Esophagus squamous epithelium (tissue), 4 donors: Measurements from ENCODE around the gene FOXO6.

Experiments
- POLR2A ChIP-seq, 4 donors: fragments of 450-650 bp; IDR thresholded peaks; one replicate each; pipeline ENCODE4 v1.6.1; 2017; ENCODE audit warnings: antibody characterized with exemption in 4 of 4, mild to moderate bottlenecking in 4 of 4, moderate library complexity in 3 of 4
- TF ChIP-seq, protein P1 (sequence below), 6 experiments: fragments of 450-650 bp in 4 of 6; fragments of 200-600 bp in 2 of 6; sonication (generic) in 2 of 6; IDR thresholded peaks; one replicate each; pipeline ENCODE4 v1.5.1; 2016 to 2019; ENCODE audit warnings: antibody characterized with exemption in 6 of 6, mild to moderate bottlenecking in 4 of 6, moderate library complexity in 4 of 6

DNA sequence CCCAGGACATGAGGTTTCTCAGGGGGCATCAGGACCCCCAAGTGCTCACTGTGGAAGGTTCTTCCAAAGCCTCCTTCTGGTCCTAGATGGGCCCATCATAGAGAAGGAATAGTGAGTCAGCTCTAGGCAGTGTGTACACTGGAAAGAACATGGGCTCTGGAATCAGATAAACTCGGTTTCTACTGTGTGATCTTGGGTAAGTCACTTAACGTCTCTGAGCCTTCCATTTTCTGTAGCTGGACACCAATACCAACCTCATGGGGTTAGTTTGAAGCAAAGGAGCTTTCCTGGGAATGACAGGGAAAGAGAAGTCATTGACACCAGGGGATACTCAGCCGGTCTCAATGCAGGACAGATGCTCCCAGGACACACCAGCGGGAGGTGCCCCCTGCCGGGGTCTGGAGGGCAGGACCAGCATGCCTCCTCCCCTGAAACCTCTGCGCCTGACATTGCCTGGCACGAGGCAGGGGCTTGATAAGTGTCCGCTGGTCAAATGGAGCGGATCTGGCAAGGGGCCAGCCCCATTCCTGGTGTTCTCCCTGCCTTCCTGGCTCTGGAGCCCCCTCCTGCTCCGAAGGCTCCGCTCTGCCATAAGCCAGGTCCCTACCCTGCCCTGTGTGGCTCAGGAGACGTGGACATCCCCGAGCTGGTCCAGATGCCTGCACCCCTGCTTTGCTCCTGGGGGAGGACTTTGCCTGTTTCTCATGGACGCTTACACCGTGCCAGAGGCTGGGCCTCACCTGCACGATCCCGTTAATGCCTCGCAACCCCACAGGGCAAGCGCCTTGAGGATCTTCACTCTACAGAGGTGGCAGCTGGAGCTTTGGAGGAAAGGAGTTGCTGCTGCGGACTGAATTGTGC is 70.5 kb downstream of the FOXO6 start:
- TF ChIP-seq, protein P1, sequence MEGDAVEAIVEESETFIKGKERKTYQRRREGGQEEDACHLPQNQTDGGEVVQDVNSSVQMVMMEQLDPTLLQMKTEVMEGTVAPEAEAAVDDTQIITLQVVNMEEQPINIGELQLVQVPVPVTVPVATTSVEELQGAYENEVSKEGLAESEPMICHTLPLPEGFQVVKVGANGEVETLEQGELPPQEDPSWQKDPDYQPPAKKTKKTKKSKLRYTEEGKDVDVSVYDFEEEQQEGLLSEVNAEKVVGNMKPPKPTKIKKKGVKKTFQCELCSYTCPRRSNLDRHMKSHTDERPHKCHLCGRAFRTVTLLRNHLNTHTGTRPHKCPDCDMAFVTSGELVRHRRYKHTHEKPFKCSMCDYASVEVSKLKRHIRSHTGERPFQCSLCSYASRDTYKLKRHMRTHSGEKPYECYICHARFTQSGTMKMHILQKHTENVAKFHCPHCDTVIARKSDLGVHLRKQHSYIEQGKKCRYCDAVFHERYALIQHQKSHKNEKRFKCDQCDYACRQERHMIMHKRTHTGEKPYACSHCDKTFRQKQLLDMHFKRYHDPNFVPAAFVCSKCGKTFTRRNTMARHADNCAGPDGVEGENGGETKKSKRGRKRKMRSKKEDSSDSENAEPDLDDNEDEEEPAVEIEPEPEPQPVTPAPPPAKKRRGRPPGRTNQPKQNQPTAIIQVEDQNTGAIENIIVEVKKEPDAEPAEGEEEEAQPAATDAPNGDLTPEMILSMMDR (IDR thresholded peaks at IDR 0.05), result no peak
- no peak for TF ChIP-seq POLR2A (IDR thresholded peaks at IDR 0.05)
